Measurements from ENCODE around the gene PNPLA7. TPM values are rescaled to one million over a fixed set of nuclear protein-coding genes. Genes with fewer than 3 reads are reported as not detected.
"Not testable (repeated sequence)": the region's sequence is repeated elsewhere in the genome, so short reads cannot be mapped to it uniquely, and the experiment has no call there.

The PNPLA7 gene
- total and polyA plus RNA-seq, 2 of the 8 experiments (the other 6 are each of a cell fraction or from before 2014, with no cell fraction given), result 0.35 to 0.47 TPM

- H3K9ac ChIP-seq (replicated peaks in 1 of 4; ENCODE audit: extremely low read depth in 1 of 4, low read depth in 3 of 4, low read length in 3 of 4); H3K4me3 ChIP-seq (ENCODE audit: extremely low read depth in 1 of 4, insufficient read depth in 2 of 4, low read depth in 3 of 4, low read length in 4 of 4); DNase-seq (ENCODE audit: low read depth in 1 of 2, low spot score in 2 of 2); H3K18ac ChIP-seq (ENCODE audit: extremely low read depth, low read length); H3K4ac ChIP-seq (replicated peaks; ENCODE audit: insufficient read length, low read depth, low read length); H2BK12ac ChIP-seq (ENCODE audit: low read depth, low read length); H2BK15ac ChIP-seq (ENCODE audit: low read length); H2AFZ ChIP-seq (ENCODE audit: low read length); H4K5ac ChIP-seq (ENCODE audit: insufficient read length, low read depth, low read length); H2BK5ac ChIP-seq (ENCODE audit: low read depth, low read length); H3K23ac ChIP-seq (ENCODE audit: insufficient read length); H4K91ac ChIP-seq (replicated peaks; ENCODE audit: insufficient read length, low read length); H2BK120ac ChIP-seq (replicated peaks; ENCODE audit: low read depth, low read length); H3K27me3 ChIP-seq (replicated peaks in 1 of 4; ENCODE audit: control insufficient read depth in 3 of 4, extremely low read depth in 1 of 4, insufficient read depth in 3 of 4, low read length in 3 of 4); H3K36me3 ChIP-seq (ENCODE audit: control insufficient read depth in 2 of 4, insufficient read depth in 4 of 4, low read length in 3 of 4); H3K14ac ChIP-seq (ENCODE audit: insufficient read length); H3K4me1 ChIP-seq (replicated peaks in 1 of 4; ENCODE audit: control insufficient read depth in 3 of 4, insufficient read depth in 4 of 4, low read length in 3 of 4); H3K79me2 ChIP-seq (ENCODE audit: control insufficient read depth in 1 of 2, insufficient read depth in 2 of 2, low read length in 2 of 2); H3K23me2 ChIP-seq (ENCODE audit: low read depth, low read length); H4K8ac ChIP-seq (ENCODE audit: extremely low read depth, insufficient read depth, low read length); H3K27ac ChIP-seq (ENCODE audit: low read depth, low read length); FAIRE-seq; H3K4me2 ChIP-seq (ENCODE audit: insufficient read depth in 1 of 2, low read depth in 2 of 2, low read length in 2 of 2); H2BK20ac ChIP-seq (ENCODE audit: low read length); H2AK5ac ChIP-seq (ENCODE audit: low read depth, low read length); H3K79me1 ChIP-seq (ENCODE audit: low read depth, low read length); POLR2A ChIA-PET (ENCODE audit: partially characterized antibody); H3K56ac ChIP-seq (replicated peaks; ENCODE audit: insufficient read length, low read depth, low read length); H4K20me1 ChIP-seq (replicated peaks in 1 of 2; ENCODE audit: control insufficient read depth in 1 of 2, insufficient read depth in 2 of 2, low read length in 2 of 2): not testable (repeated sequence)
- CTCF ChIA-PET (ENCODE audit: partially characterized antibody), result interaction anchor here (0.7 to 1.0 kb wide), 4 partner anchors 9 to 29 kb away, joined by 3 to 4 read pairs (median 4); no protein-coding TSS in a partner anchor
- WGBS, 2 experiments (ENCODE audit: extremely low coverage in 1 of 2, insufficient coverage in 1 of 2, insufficient read length in 1 of 2, insufficient replicate concordance in 2 of 2, low coverage in 1 of 2, low lambda C conversion rate in 2 of 2, missing lambda C conversion rate in 1 of 2), result 91% methylated on average over 16 of the region's 22 CpGs; no CpG with 5 or more reads in 1 of the 2 experiments
- peaks cover 0 to 12% of the 10 kb centered on the region in 2 experiments; a peak in 1 of 4 replicates for H3K9me3 ChIP-seq (ENCODE audit: insufficient read depth in 2 of 2, low read depth in 1 of 2, low read length in 1 of 2)
Measured at GRCh38 chr9:137511126-137511525, 39.1 kb downstream of the PNPLA7 start.

All from H1 (cell line).